C4-2B (cell line): ENCODE measurements around the gene PGM1.

Experiments used
- H3K27ac ChIP-seq: fragments of 450-650 bp; 2 replicates; pipeline ENCODE4 v1.5.1; 2017
- CTCF ChIP-seq: fragments of 450-650 bp; conservative IDR thresholded peaks from 2 replicates; pipeline ENCODE4 v1.5.1; 2017; ENCODE audit warnings: mild to moderate bottlenecking
- ZFX ChIP-seq: fragments of 450-650 bp; IDR thresholded peaks from 2 replicates; pipeline ENCODE4 v1.6.1; 2017

Gene PGM1

GRCh38 chr1:63621698-63622097 is 28.5 kb downstream of the PGM1 start:
- TF ChIP-seq ZFX (no peak), CTCF (no peak)
- H3K27ac ChIP-seq: no peak overlapping the region

- no peak overlapping the region for H3K27ac ChIP-seq
- TF ChIP-seq CTCF: no peak
- no peak for TF ChIP-seq ZFX
Measured at GRCh38 chr1:63622849-63623566, 29.8 kb downstream of the PGM1 start.

- TF ChIP-seq ZFX (no peak), CTCF (no peak)
- no peak overlapping the region for H3K27ac ChIP-seq
Measured at GRCh38 chr1:63623952-63624351, 30.7 kb downstream of the PGM1 start.

- TF ChIP-seq CTCF: no peak
- no peak for TF ChIP-seq ZFX
- no peak overlapping the region for H3K27ac ChIP-seq
Measured at GRCh38 chr1:63624911-63625310, 31.7 kb downstream of the PGM1 start.

- TF ChIP-seq ZFX (no peak), CTCF (no peak)
- H3K27ac ChIP-seq: no peak overlapping the region
Measured at GRCh38 chr1:63626222-63626621, 33.0 kb downstream of the PGM1 start.

GRCh38 chr1:63628607-63629006 is 35.4 kb downstream of the PGM1 start:
- TF ChIP-seq ZFX (no peak), CTCF (no peak)
- no peak overlapping the region for H3K27ac ChIP-seq

GRCh38 chr1:63630238-63630637 is 37.0 kb downstream of the PGM1 start:
- no peak for TF ChIP-seq ZFX
- no peak for TF ChIP-seq CTCF
- no peak overlapping the region for H3K27ac ChIP-seq
